GM21381 (cell line): ENCODE measurements around the gene CD2AP.
A peak's percentile ranks its signal among the peaks of the same experiment; 100 is the strongest.
"Not testable (repeated sequence)": the region's sequence is repeated elsewhere in the genome, so short reads cannot be mapped to it uniquely, and the experiment has no call there.

Experiments
- ATAC-seq: cut with Tn5 transposase; IDR thresholded peaks from one replicate; pipeline ENCODE4 v1.9.1; 2021; ENCODE audit warnings: mild to moderate bottlenecking, moderate library complexity; ENCODE audit not compliant: unreplicated experiment

The CD2AP gene

GRCh38 chr6:47477497-47478232 is at the start of gene CD2AP:
Gene CD2AP (plus strand): TSS chr6:47477789. CDS start chr6:47478245, 456 bp downstream.
- peak; percentile 81 for ATAC-seq

- no peak for ATAC-seq
Measured at GRCh38 chr6:47428288-47428687, 49.3 kb upstream of the CD2AP start.

GRCh38 chr6:47428746-47429664 is 48.6 kb upstream of the CD2AP start:
- ATAC-seq = no peak

- no peak for ATAC-seq
Measured at GRCh38 chr6:47434372-47435253, 43.0 kb upstream of the CD2AP start.

- ATAC-seq = no peak
Measured at GRCh38 chr6:47435254-47435612, 42.4 kb upstream of the CD2AP start.

GRCh38 chr6:47437592-47437991 is 40.0 kb upstream of the CD2AP start:
- ATAC-seq = peak; percentile 75

- ATAC-seq = peak; percentile 65
Measured at GRCh38 chr6:47438481-47439347, 38.9 kb upstream of the CD2AP start.

- ATAC-seq = peak; percentile 20
Measured at GRCh38 chr6:47439348-47439668, 38.3 kb upstream of the CD2AP start.

GRCh38 chr6:47440719-47441118 is 36.9 kb upstream of the CD2AP start:
- ATAC-seq = peak; percentile 66

GRCh38 chr6:47444964-47445363 is 32.6 kb upstream of the CD2AP start:
- ATAC-seq = not testable (repeated sequence)

GRCh38 chr6:47446669-47447330 is 30.8 kb upstream of the CD2AP start:
- no peak for ATAC-seq

- no peak for ATAC-seq
Measured at GRCh38 chr6:47447722-47448121, 29.9 kb upstream of the CD2AP start.

- ATAC-seq = no peak
Measured at GRCh38 chr6:47451162-47451561, 26.4 kb upstream of the CD2AP start.

GRCh38 chr6:47452899-47453298 is 24.7 kb upstream of the CD2AP start:
- no peak for ATAC-seq

- ATAC-seq = no peak
Measured at GRCh38 chr6:47453372-47453936, 24.1 kb upstream of the CD2AP start.

GRCh38 chr6:47454713-47455396 is 22.7 kb upstream of the CD2AP start:
- no peak for ATAC-seq

- peak; percentile 89 for ATAC-seq
Measured at GRCh38 chr6:47455533-47456209, 21.9 kb upstream of the CD2AP start.

- no peak for ATAC-seq
Measured at GRCh38 chr6:47456536-47456975, 21.0 kb upstream of the CD2AP start.
